CD14-positive monocyte (primary cell): Measurements from ENCODE around the gene GOLGA3. TPM values are rescaled to one million over a fixed set of nuclear protein-coding genes. Genes with fewer than 3 reads are reported as not detected.

Source experiments
- DNase-seq, 3 donors: peaks; one replicate each; pipeline ENCODE4 v3.0.0-alpha.2; 2011 to 2022
- H2AFZ ChIP-seq: 2 replicates; pipeline ENCODE4 v1.6.0; 2012; ENCODE audit warnings: mild to moderate bottlenecking, low read depth, low read length, inconsistent platforms; ENCODE audit not compliant: insufficient read depth, poor library complexity, severe bottlenecking
- H3K27ac ChIP-seq, 2 donors: 1 replicate in 1 of 2; 2 replicates in 1 of 2; pipeline ENCODE4 v1.5.1; 2012 to 2013; ENCODE audit warnings: low read length in 2 of 2, control low read depth in 1 of 2, inconsistent platforms in 1 of 2, low read depth in 1 of 2, mild to moderate bottlenecking in 1 of 2
- H3K27me3 ChIP-seq, 2 donors: one replicate each; pipeline versions ENCODE4 v1.6.0 to v1.6.1; 2011 to 2013; ENCODE audit warnings: low read length in 2 of 2; ENCODE audit not compliant: control insufficient read depth in 2 of 2, insufficient read depth in 2 of 2
- H3K36me3 ChIP-seq, 2 donors: replicated peaks in 1 of 2; 1 replicate in 1 of 2; 2 replicates in 1 of 2; pipeline versions ENCODE4 v1.5.1 to v1.6.1; 2012 to 2013; ENCODE audit warnings: low read length in 2 of 2, control low read depth in 1 of 2, inconsistent platforms in 1 of 2, mild to moderate bottlenecking in 1 of 2; ENCODE audit not compliant: insufficient read depth in 2 of 2, control insufficient read depth in 1 of 2
- H3K4me1 ChIP-seq, 2 donors: 1 replicate in 1 of 2; 2 replicates in 1 of 2; pipeline versions ENCODE4 v1.5.1 to v1.6.1; 2012 to 2013; ENCODE audit warnings: low read length in 2 of 2, control low read depth in 1 of 2, inconsistent platforms in 1 of 2, mild to moderate bottlenecking in 1 of 2, moderate library complexity in 1 of 2; ENCODE audit not compliant: insufficient read depth in 2 of 2, control insufficient read depth in 1 of 2
- H3K4me2 ChIP-seq: replicated peaks from 2 replicates; pipeline ENCODE3; 2012; ENCODE audit warnings: low read length, moderate library complexity, mild to moderate bottlenecking; ENCODE audit not compliant: poor library complexity, severe bottlenecking; ENCODE audit errors: extremely low read depth
- H3K4me3 ChIP-seq, 3 experiments: fragments of 200-600 bp in 1 of 3; sonication (generic) in 1 of 3; replicated peaks in 1 of 3; 1 replicate in 2 of 3; 2 replicates in 1 of 3; pipeline ENCODE4 v1.5.1; 2011 to 2013; ENCODE audit warnings: low read length in 3 of 3, mild to moderate bottlenecking in 3 of 3, control low read depth in 2 of 3, low read depth in 2 of 3, inconsistent platforms in 1 of 3, moderate library complexity in 1 of 3
- H3K79me2 ChIP-seq: 2 replicates; pipeline ENCODE4 v1.6.0; 2012; ENCODE audit warnings: mild to moderate bottlenecking, control low read depth, inconsistent platforms, low read length, moderate library complexity; ENCODE audit not compliant: insufficient read depth
- H3K9ac ChIP-seq: 2 replicates; pipeline ENCODE4 v1.6.0; 2017; ENCODE audit warnings: low read length, mild to moderate bottlenecking; ENCODE audit not compliant: insufficient read depth, poor library complexity, severe bottlenecking
- H3K9me3 ChIP-seq, 2 donors: replicated peaks in 1 of 2; 1 replicate in 1 of 2; 2 replicates in 1 of 2; pipeline versions ENCODE4 v1.5.1 to v1.6.1; 2012 to 2013; ENCODE audit warnings: low read length in 2 of 2, control low read depth in 1 of 2; ENCODE audit not compliant: control insufficient read depth in 1 of 2, insufficient read depth in 1 of 2
- H4K20me1 ChIP-seq: 2 replicates; pipeline ENCODE4 v1.6.0; 2012; ENCODE audit warnings: mild to moderate bottlenecking, low read length, control low read depth, moderate library complexity; ENCODE audit not compliant: insufficient read depth
- H3K27ac Mint-ChIP-seq, 7 donors: one replicate each; pipeline ENCODE4 v1.8.0; 2020; ENCODE audit warnings: mild to moderate bottlenecking in 7 of 7, mixed read lengths in 7 of 7, moderate library complexity in 6 of 7, inconsistent platforms in 2 of 7
- H3K27me3 Mint-ChIP-seq, 3 donors: one replicate each; pipeline ENCODE4 v1.8.0; 2021 to 2022; ENCODE audit warnings: low read depth in 3 of 3, mild to moderate bottlenecking in 3 of 3, mixed read lengths in 3 of 3, moderate library complexity in 3 of 3, inconsistent platforms in 1 of 3
- H3K36me3 Mint-ChIP-seq, 2 donors: one replicate each; pipeline ENCODE4 v1.8.0; 2020; ENCODE audit warnings: mixed read lengths in 2 of 2, inconsistent platforms in 1 of 2, mild to moderate bottlenecking in 1 of 2
- H3K4me1 Mint-ChIP-seq: one replicate; pipeline ENCODE4 v1.8.0; 2020; ENCODE audit warnings: mild to moderate bottlenecking, mixed read lengths
- H3K4me3 Mint-ChIP-seq, 2 donors: one replicate each; pipeline ENCODE4 v1.8.0; 2020; ENCODE audit warnings: mild to moderate bottlenecking in 2 of 2, mixed read lengths in 2 of 2, moderate library complexity in 1 of 2
- H3K9me3 Mint-ChIP-seq, 7 donors: one replicate each; pipeline ENCODE4 v1.8.0; 2020 to 2022; ENCODE audit warnings: mixed read lengths in 7 of 7, mild to moderate bottlenecking in 6 of 7, moderate library complexity in 6 of 7, inconsistent platforms in 2 of 7
- CTCF ChIP-seq: fragments of 200-600 bp; IDR thresholded peaks from one replicate; pipeline ENCODE4 v1.8.0; 2022; ENCODE audit warnings: antibody characterized with exemption, mild to moderate bottlenecking
- WGBS: methylation state at CpG from one replicate; pipeline ENCODE4 v1.1.5; 2013; ENCODE audit warnings: missing lambda C conversion rate; ENCODE audit not compliant: insufficient coverage; 5-methylcytosine and 5-hydroxymethylcytosine counted together
- intact Hi-C, 2 donors: fragments of 100-400 bp; cut with micrococcal nuclease; formaldehyde crosslinking; loops; one replicate each; pipeline versions ENCODE4 v1.15.0 to v1.15.1; 2023
- polyA plus RNA-seq, 3 donors: library from polyadenylated mRNA; depleted of rRNA in 1 of 3; unstranded in 2 of 3; stranded (reverse) in 1 of 3; fragments of 300-500 nt in 2 of 3; fragments of >200 nt in 1 of 3; fragmentation: Illumina TruSeq in 2 of 3; gene quantifications; 1 replicate in 2 of 3; 2 replicates in 1 of 3; pipeline ENCODE4 v1.2.3, GENCODE V29; 2012 to 2021

GOLGA3 gene
- polyA plus RNA-seq, 3 donors = 1.2 to 12.0 (median 2.4) TPM

GRCh38 chr12:132869551-132869950, 40.9 kb upstream of the GOLGA3 start:
- H3K4me1 Mint-ChIP-seq = no peaks in the 10 kb centered on the region
- Histone ChIP-seq H3K9ac (no peak overlapping the region), H3K79me2 (peaks cover 7% of the 10 kb centered on the region), H2AFZ (no peak overlapping the region), H3K4me2 (no peak overlapping the region), H3K27ac (no peak overlapping the region), H3K27me3 (no peaks in the 10 kb centered on the region), H3K36me3 (peaks cover 72 to 97% of the 10 kb centered on the region in 2 donors), H4K20me1 (peaks cover 16% of the 10 kb centered on the region), H3K4me1 (no peaks in the 10 kb centered on the region), H3K4me3 (no peak overlapping the region), H3K9me3 (peaks cover 70 to 75% of the 10 kb centered on the region in 2 donors)
- no peak for DNase-seq
- TF ChIP-seq CTCF = no peak
- no peak overlapping the region for H3K27ac Mint-ChIP-seq
- peaks cover 49 to 73% (median 63%) of the 10 kb centered on the region in 7 donors for H3K9me3 Mint-ChIP-seq
- no peaks in the 10 kb centered on the region for H3K27me3 Mint-ChIP-seq
- H3K36me3 Mint-ChIP-seq = peaks cover 76 to 91% of the 10 kb centered on the region in 2 donors
- WGBS = 96% methylated on average over 14 of the region's 14 CpGs
- intact Hi-C loops = no loop called here
- no peak overlapping the region for H3K4me3 Mint-ChIP-seq

GRCh38 chr12:132866251-132866828, 37.7 kb upstream of the GOLGA3 start:
- intact Hi-C loops = no loop called here
- no peak overlapping the region for H3K4me2 ChIP-seq
- no peak for TF ChIP-seq CTCF
- H3K79me2 ChIP-seq = peaks cover 5% of the 10 kb centered on the region
- DNase-seq = peak; percentile 18 to 61 (median 33)
- Mint-ChIP-seq H3K9me3 (peaks cover 40 to 74% (median 59%) of the 10 kb centered on the region in 7 donors), H3K36me3 (peaks cover 64 to 92% of the 10 kb centered on the region in 2 donors), H3K27ac (peak overlapping the region; percentile 53 to 99 (median 85)), H3K4me1 (no peaks in the 10 kb centered on the region), H3K4me3 (no peak overlapping the region), H3K27me3 (no peaks in the 10 kb centered on the region)
- H3K27me3 ChIP-seq = no peaks in the 10 kb centered on the region
- no peaks in the 10 kb centered on the region for H3K4me1 ChIP-seq
- 28% methylated on average over 11 of the region's 14 CpGs for WGBS
- peak overlapping the region in 1 of 3 experiments; percentile 39 for H3K4me3 ChIP-seq
- peak overlapping the region; percentile 36 to 71 for H3K27ac ChIP-seq
- H3K9ac ChIP-seq = no peak overlapping the region
- peaks cover 55 to 87% of the 10 kb centered on the region in 2 donors for H3K36me3 ChIP-seq
- no peaks in the 10 kb centered on the region for H4K20me1 ChIP-seq
- H2AFZ ChIP-seq = no peak overlapping the region
- H3K9me3 ChIP-seq = peaks cover 70 to 71% of the 10 kb centered on the region in 2 donors
